ENCODE data around the gene HECTD2.
"Not testable (repeated sequence)": the region's sequence is repeated elsewhere in the genome, so short reads cannot be mapped to it uniquely, and the experiment has no call there.

Gene HECTD2, protein sequence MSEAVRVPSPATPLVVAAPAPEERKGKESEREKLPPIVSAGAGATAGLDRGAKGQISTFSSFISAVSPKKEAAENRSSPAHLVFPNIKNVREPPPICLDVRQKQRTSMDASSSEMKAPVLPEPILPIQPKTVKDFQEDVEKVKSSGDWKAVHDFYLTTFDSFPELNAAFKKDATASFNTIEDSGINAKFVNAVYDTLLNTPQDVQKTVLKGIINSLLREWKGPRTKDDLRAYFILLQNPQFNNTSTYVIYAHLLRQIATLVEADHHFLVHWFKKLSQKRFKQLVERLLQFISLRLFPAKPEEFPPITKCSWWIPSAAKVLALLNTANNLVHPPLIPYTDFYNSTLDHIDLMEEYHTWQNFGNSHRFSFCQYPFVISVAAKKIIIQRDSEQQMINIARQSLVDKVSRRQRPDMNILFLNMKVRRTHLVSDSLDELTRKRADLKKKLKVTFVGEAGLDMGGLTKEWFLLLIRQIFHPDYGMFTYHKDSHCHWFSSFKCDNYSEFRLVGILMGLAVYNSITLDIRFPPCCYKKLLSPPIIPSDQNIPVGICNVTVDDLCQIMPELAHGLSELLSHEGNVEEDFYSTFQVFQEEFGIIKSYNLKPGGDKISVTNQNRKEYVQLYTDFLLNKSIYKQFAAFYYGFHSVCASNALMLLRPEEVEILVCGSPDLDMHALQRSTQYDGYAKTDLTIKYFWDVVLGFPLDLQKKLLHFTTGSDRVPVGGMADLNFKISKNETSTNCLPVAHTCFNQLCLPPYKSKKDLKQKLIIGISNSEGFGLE

DNA sequence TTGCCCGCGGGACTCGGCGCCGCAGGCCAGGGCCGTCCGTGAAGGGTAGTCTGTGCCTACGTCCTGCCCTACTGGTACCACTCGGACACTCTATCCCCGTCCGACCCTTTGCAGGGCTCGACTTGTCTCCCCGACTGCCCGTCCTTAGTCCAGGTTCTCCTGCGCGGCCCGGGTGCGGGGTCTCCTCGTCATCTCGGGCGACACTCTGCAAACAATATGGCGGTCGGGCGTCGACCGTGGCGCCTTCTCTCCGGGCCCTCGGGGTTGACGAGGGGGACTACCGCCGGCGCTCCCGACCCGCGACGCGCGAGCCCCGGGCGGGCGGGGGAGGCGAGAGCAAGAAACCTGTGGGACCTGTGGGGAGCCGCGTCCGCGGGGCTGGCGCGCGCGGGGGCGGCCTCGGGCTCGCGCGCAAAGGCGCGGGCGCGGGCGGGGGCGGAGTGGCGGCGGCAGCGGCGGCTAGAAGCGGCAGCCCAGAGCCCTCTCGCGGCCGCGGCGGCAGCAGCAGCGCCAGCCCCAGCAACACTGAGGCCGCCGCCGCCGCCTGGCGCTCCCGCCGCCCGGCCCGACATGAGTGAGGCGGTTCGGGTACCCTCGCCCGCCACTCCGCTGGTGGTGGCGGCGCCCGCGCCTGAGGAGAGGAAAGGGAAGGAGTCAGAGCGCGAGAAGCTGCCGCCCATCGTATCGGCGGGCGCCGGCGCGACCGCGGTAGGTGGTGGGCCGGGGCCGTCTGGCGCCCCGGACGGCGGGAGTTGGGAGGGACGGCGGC lies at the start of gene HECTD2:
Gene HECTD2, plus strand, starts transcription at position 476 of the 769 bp plus-strand sequence. Its CDS starts 95 bp downstream, at position 571.
- peak; percentile 90 for DNase-seq

DNA sequence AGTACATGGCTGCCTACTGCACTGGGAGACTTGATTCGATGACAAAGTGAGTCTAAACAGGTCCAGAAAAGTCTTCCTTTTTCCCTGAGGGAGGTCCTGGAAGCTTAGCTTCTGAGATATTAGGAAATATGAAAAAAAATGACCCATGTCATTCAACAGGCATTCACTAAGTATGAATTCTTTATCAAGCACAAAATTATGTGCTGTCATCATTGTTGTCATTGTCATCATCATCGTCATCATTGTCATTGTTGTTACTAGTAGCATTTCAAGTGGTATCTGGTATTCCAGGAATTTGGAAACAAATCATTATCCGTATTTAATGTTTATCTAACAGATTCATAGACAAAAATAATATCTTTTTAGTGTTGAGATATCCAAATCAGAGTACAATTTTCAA lies 49.7 kb upstream of the HECTD2 start:
- no peak for DNase-seq

DNA sequence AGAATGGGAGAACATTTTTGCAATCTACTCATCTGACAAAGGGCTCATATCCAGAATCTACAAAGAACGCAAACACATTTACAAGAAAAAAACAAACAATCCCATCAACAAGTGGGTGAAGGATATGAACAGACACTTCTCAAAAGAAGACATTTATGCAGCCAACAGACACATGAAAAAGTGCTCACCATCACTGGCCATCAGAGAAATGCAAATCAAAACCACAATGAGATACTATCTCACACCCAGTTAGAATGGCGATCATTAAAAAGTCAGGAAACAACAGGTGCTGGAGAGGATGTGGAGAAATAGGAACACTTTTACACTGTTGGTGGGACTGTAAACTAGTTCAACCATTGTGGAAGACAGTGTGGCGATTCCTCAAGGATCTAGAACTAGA lies 44.6 kb upstream of the HECTD2 start:
- not testable (repeated sequence) for DNase-seq

DNA sequence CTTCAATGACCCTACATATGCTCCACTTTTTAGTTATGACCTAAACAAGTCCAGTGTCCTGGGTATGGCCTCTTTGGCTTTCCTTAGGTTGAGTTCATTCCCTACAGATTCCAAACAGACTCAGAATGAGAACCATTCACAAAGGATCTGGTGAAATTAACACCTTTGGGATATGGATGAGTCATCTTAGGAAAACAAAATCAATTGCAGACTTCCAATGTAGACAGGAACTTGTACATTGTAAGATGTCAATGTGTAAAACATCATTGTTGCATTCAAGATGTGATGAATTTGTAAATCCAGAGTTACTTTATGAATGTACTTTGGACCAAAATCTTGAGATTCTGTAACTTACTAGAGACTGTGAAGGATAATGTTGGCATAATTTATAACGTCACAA lies 43.4 kb upstream of the HECTD2 start:
- DNase-seq: no peak

DNA sequence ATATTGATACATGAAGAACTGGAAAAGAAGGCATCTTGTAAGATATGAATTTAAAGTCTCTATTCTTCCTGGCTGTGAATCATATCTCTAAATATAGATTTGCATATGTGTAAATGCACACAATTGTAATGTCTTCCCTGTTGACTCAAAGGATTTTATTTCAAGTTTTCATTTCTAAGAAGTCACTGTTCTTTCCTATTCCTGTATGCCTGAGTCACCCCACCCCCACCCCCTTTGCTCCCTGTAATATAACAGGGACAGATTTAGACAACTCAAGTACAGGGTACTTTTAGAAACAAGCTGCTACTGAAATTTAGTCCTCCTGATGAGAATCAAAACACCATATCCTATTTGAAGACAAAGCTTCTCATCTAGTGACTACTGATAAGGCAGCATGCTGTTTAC lies 43.0 kb upstream of the HECTD2 start:
- DNase-seq: no peak

DNA sequence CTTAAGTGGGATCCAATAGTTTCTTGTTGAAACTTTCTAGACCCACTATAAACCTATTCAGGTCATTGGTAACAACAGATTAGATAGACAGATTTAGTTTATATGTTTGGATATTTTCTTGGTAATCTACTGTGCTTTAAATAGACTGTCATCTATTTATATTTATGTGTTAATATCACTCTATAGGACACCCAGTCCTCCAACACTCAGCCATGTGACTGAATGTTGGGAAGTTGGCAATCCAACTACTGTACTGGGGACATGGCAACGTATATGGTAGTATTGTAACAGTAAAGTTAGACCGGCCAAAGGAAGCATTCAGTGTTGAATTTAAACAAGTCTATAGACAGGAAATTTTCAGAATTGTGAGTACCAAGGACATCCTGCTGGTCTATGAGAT lies 42.6 kb upstream of the HECTD2 start:
- no peak for DNase-seq

DNA sequence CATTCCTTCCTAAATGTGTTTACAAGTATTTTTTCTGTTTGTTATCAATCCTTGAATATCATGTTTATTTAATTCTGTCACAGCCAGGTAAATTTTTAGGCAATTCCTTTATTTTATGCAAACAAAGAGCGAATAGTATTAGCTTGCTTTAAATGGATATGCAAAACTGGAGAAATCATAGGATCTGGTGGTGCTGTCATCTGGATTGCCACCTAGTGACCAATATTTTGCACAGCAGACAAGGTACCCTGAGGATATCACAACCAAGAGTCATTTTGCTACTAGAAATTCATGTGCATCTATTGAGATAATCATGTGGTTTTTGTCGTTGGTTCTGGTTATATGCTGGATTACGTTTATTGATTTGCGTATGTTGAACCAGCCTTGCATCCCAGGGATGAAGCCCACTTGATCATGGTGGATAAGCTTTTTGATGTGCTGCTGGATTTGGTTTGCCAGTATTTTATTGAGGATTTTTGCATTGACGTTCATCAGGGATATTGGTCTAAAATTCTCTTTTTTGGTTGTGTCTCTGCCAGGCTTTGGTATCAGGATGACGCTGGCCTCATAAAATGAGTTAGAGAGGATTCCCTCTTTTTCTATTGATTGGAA lies 40.1 kb upstream of the HECTD2 start:
- DNase-seq: not testable (repeated sequence)

DNA sequence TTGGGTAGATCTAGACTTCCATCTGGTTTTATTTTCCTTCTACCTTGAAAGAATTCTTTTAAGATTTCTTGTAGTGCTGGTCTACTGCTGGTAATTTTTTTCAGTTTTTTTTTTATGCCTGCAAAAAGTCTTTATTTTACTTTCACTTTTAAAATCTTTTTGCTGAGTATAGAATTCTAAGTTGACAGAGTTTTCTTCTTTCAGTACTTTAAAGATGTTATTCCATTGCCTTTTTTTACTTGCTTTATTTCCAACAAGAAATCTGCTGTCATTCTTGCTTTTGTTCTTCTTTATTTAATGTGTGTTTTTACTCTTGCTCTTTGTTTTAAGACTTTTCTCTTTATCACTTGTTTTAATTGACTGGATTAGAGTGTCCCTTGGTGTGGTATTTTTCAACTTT lies 36.1 kb upstream of the HECTD2 start:
- no peak for DNase-seq

DNA sequence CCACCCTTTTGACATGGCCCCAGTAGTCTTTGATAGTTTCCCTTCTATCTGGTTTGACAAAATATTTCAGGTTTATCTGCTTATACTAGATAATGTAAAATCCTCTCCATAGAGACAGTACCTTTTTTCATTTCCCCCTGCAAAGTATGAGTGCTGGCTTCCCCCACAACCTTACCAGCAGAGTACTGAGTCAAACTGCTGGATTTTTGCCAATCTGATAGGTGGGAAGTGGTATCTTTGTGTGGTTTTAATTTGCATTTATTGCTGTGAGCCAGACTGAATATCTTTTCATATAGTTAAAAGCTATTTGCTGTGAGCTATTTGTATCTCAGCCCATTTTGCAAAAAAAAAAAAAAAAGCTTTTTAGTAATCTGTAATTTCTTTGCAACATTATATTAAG lies 32.1 kb upstream of the HECTD2 start:
- no peak for DNase-seq

DNA sequence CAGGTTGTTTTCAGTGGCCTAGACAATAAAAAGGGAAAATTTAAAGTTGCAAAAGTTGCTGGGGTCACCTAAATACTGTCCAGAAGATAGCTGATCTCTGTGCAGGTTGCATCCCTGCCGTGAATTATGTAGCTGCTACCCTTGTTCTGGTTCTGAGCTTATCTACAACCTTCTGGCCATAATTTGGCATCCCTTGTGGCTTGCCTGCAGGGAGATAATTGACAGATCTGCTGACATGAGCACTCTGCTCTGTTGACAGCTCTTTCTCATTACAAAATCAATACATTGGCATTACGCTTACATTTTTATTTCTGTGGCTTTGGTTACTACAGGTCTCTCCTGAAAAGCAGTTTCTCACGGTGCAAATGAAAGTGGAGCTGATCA lies 29.3 kb upstream of the HECTD2 start:
- no peak for DNase-seq

DNA sequence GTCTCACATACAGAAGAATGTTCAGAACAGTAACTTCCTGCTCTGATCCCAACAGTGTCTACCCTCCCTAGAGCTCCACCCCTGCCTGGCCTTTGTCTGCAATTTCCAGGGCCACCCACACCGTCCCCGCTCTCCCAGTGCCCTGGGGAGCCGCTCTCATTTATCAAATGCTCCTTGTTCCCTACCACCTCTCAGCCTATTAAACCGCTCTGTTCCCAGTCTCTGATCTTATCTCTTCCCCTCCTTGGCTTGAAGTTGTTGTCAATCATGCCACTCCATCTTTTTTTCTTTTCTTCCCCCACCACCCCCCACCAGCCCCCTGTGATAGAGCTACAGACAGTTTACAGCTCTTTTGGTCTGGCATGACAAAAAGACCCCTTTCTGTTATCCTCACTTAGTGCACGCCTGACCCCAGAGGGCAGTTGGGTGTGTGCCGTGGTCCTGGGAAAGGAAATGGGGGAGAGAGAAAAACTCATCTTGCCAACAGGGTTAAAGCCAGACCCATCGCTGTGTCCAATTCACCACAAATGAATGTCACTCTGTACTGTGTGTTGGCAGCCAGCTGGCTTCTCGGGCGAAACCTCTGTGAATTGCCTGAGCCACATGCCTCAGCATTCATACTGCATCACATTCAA lies 28.8 kb upstream of the HECTD2 start:
- DNase-seq: peak; percentile 48

DNA sequence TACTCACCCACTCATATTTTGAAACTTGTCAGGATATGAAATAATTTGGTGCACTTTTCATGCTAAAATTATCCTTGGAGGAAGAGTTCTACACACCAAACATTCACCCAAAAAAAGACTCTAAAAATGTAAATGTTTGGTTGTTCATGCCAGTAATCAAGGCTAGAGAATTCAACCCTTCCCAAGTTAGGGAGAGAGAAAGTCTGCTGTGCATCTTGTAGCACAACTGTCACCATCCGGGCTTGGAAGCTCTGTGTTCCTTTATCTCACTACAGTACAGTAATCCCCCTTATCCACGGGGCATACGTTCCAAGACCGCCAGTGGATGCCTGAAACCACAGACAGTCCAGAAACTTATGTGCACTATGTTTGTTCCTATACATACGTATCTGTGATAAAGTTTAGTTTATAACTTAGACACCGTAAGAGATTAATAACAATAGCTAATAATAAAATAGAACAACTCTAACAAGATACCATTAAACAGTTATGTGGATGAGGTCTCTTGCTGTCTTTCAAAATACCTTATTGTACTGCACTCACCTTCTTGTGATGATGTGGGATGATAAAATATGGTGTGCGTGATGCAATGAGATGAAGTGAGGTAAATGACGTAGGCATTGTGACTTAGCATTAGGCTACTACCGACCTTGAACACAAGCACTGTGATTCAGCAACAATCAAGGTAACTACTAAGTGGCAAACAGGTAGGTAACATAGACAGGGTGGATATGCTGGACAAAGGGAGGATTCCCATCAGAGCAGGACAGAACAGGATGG lies 24.6 kb upstream of the HECTD2 start:
- DNase-seq: no peak

DNA sequence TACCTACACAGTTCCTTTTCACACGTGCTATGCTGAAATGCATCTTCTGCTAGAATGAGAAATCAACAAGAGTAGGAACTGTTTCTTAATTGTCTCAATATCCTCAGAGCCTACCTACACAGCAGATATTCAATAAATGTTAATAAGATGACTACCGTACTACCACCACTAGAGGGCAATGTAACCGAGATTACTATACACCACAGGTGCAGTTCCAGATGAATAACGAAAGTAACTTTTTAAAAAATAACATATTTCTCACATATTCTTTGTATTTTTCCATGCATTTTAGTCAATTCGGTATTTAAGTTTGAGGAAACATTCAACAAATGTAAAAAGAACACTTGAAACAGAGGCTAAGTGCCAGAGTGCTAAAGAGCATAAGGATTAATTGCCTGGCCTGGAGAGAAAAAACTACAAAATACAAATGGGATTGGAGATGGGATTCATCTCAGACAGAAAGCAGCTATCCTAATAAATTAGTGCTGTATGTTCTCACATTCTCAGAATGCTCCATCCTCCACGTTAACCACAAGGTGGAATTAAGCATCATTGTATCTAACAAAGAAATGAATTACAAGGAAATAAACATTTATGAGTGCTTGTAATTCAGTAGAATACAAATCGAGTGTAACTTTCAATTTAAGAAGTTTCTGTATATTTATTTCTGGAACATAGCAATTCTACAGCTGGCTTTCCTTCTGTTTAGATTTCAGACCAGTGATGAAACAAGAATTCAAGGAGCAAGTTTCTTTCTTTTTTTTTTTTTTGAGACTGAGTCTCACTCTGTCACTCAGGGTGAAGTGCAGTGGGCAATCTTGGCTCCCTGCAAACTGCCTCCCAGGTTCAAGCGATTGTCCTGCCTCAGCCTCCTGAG lies 20.3 kb upstream of the HECTD2 start:
- no peak for DNase-seq

DNA sequence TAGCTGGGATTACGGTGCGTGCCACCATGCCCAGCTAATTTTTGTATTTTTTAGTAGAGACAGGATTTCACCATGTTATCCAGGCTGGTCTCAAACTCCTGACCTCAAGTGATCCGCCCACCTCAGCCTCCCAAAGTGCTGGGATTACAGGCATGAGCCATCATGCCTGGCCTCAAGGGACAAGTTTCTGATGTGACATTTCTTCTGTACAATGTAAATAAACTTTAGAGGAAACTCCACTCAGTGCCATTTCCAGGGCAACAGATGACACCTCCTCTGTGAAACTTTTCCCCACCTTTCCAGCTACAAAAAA lies 19.7 kb upstream of the HECTD2 start:
- not testable (repeated sequence) for DNase-seq

DNA sequence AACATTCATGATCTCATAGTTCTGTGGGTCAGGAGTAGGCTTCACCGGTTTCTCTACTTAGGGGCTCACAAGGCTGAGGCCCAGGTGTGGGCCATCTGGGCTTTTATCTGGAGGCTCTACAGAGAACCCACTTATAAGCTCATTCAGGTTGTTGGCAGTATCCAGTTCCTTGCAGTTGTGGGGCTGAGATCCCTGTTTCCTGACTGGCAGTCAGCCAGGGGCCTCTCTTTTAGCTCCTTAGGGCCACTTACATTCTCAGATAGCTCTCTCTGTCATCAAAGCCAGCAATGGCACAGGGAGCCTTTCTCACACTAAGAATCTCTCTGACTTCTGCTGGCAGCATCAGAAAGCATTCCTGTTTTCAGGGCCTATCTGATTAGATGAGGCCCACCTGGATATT lies 18.2 kb upstream of the HECTD2 start:
- no peak for DNase-seq

DNA sequence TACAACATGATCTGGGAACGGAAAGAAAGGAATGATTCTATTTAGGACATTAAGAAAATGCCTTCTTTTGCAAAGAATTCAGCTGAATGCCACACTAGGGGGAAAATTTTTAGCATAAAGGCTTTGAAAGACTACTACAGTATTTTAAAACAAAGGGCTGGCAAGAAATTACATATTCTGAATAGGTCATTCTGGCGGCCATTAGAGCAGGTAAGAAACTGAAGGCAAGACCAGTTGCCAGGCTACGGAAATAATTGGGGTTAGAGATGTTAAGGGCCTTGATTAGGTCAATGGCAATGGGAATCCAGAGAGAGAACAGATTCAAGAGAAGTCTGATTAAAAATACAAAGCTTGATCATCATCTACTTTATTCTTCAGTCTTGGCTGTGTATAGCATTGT lies 3.8 kb upstream of the HECTD2 start:
- DNase-seq: no peak

DNA sequence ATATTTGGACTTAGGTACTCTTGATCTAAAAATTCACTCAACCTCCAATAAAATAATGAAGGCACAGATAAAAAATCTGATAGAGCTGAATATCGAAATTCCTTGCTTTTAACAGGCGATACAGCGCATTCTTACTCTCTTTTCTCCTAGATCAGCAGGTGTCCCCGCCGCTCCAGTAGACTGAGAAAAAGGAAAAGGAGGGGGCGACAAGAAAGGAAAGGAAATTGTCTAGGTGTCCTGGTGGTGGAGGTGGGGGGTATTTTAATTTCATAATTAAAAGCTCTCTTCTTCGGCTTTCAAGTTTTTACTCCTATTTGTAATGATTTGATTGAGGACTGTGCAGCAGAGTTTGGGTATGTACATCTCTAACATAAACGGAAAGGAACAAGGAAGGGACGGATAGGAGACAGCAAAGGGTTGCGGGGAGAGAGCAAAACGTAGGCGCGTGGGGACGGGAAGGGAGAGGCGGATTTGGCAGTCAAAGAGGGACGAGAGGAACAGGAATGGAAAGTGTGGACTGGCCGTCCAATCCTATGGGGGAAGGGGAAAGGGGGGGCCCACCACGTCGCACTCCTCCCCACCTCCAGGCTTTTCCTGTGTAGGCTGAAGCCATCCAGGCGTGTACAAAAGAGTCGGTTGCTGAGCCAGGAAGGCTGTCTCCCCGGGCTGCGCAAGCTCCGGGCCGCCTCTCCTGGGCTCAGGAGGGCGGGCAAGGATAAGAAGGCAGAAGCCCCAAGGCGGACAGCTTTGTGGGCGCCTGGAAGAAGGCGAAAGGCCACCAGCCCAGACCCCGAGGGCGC lies 875 bp upstream of the HECTD2 start:
- DNase-seq: peak; percentile 96

DNA sequence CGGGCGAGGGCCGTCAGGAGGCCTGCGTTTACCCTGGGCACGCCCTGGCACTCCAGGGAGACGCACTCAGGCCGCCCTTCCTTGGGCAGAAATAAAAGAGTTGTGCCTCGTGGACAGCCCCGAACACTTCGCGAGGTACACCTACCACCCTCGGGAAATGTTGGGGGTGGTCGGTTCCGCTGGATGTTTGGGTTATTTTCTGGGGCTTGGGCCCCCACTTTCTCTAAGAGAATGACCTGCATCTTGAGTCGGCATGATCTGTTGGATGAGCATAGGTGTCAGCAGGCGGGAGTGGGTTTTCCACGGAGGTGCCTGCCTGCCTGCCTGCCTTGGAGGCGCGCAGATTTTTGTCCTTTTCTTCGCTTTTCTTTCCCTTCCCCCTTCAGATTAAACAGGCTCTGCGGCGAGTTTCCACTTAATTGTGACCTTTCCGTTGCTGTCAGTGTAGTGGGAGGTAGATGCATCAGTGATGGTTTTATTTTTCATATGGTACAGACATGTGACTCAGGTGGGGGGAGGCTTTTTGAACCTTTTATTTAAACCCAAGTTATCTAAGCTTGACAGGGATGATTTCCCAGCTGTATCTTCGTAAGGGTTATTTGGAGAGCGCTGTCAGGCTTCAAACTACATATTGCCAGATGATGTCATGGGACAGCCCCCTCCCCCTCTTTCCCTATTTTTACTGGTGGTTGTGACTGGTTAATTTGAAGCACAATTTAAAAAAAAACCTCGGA lies 661 bp downstream of the HECTD2 start:
- DNase-seq: peak; percentile 75

DNA sequence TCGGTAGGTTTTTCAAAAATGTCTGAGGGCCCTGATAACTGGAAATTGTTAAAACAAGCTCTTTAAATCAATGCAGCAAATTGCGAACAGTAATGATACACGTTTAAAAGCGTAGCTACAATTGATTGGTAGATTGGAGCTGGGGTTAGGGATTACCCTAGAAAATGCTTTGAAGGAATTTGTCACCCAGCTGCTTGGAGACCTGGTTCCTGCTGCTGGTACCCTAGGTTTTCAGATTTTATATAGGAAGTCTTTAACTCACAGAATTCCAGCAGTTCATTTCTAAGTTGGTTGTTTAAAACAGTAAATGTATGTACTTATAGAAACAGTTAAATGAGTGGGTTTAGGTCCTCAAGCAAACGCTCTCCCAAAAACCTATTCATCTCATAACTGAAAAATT lies 1.5 kb downstream of the HECTD2 start:
- DNase-seq: no peak

Measured in left hindlimb (tissue), 1 donor.